ENCODE results near the gene HCRT.
"Not testable (repeated sequence)": the region's sequence is repeated elsewhere in the genome, so short reads cannot be mapped to it uniquely, and the experiment has no call there.

The HCRT gene

DNA sequence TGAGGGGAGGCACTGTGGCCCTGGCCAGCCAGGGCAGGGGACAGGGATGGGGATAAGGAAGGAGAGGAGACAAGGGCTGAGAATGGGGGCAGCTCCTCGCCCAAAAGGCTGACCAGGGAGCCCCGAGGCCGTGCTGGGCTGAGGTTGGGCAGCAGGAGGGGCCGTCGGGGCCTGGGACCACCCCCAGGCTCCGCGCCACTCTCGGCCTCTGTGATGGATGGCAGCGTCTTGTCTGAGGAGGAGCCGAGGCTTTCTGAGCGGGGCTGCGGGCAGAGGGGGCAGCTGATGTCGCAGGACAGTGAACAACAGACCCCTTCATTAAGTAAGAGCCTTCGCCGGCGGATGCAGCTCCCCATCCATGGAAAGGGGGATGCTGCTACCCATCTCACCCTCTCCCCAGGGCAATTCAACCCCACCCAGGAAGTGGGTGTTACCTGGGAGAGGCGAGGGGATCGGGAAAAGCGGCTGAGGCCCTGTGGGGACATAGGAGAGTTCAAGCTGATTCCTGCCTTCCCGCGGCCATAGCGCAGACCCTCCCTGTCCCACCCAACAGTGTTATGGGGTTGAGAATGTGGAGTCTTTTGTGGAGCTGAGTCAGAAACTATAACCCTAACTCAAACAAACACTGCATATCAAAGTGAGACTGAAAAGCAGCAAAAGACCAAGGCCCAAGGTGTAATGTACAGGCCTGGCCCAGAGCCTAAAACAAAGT, 21.4 kb downstream of the HCRT start:
- in situ Hi-C loops (cut with HindIII; ENCODE audit: low pct_unique_long_range_greater_than_20kb, low sequenced_read_pairs), result no loop called here
- no peak for DNase-seq (ENCODE audit: low read depth in 1 of 2, low spot score in 1 of 2)
- TF ChIP-seq JUND (IDR thresholded peaks at IDR 0.05; ENCODE audit: low read depth), result no peak

GRCh38 chr17:42163113-42163512, 22.1 kb downstream of the HCRT start:
- peak in 1 of 2 experiments; percentile 37 for DNase-seq (ENCODE audit: low read depth in 1 of 2, low spot score in 1 of 2)
- TF ChIP-seq JUND (IDR thresholded peaks at IDR 0.05; ENCODE audit: low read depth), result no peak
- in situ Hi-C loops (cut with HindIII; ENCODE audit: low pct_unique_long_range_greater_than_20kb, low sequenced_read_pairs), result no loop called here

DNA sequence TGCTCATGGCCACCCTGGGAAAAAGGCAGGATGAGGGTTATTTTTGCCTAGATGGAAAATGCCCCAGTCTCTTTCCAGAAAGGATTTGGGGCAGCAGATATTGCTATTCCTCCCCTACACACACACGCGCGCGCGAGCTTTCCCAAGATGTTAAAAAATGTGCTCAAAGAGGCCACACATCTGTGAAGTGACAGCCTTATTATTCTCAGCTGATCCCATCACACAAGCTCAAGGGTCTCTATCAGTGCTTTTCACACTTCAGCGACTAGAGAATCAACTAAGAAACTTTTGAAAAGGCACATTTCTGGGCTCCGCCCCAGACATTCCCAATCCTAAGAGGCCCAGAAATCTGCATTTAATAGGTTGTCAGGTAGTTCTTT, 24.7 kb downstream of the HCRT start:
- in situ Hi-C loops (cut with HindIII; ENCODE audit: low pct_unique_long_range_greater_than_20kb, low sequenced_read_pairs), result no loop called here
- no peak for TF ChIP-seq JUND (IDR thresholded peaks at IDR 0.05; ENCODE audit: low read depth)

DNA sequence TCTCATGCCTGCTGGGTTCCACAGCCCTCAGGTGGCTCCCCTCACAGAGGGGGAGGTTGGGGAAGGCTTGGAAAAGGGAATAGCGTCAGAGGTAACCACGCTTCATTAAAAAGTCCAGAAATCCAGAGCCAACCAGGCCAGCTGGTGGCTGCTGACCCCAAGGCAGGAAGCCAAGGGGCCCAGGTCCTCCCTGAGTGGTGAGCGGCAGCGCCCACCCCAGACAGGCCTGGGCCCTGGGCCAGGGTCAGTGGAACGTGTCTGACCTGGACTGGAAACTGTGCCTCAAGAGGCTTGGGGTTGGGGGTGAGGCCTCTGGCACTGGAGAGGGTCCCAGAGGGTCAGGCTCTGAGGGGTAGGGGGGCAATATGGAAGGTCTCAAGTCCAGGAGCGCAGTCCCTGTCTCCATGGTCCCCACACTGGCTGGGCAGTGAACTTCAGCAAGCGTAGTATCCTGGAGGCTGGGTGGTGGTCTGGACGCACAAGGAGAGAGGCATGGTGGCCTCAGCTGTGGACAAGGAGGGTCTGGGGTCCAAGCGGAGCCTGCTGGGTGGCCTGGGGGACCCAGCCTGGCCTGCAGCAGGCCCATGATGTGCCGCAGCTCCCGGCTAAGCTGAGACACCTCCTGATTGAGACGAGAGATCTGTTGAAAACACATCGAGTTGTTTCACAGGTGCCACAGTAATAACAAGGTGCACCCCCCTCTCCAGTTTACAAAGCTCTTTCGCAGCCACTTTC, 25.3 kb downstream of the HCRT start:
- no peak for DNase-seq (ENCODE audit: low read depth in 1 of 2, low spot score in 1 of 2)
- in situ Hi-C loops (cut with HindIII; ENCODE audit: low pct_unique_long_range_greater_than_20kb, low sequenced_read_pairs), result no loop called here
- no peak for TF ChIP-seq JUND (IDR thresholded peaks at IDR 0.05; ENCODE audit: low read depth)

More for the DNA sequence above, 24.7 kb downstream of the HCRT start:
- no peak for DNase-seq (ENCODE audit: low read depth in 1 of 2, low spot score in 1 of 2)

GRCh38 chr17:42155614-42156045, 29.6 kb downstream of the HCRT start:
- no peak for DNase-seq (ENCODE audit: low read depth in 1 of 2, low spot score in 1 of 2)
- no peak for TF ChIP-seq JUND (IDR thresholded peaks at IDR 0.05; ENCODE audit: low read depth)
- in situ Hi-C loops (cut with HindIII; ENCODE audit: low pct_unique_long_range_greater_than_20kb, low sequenced_read_pairs), result no loop called here

DNA sequence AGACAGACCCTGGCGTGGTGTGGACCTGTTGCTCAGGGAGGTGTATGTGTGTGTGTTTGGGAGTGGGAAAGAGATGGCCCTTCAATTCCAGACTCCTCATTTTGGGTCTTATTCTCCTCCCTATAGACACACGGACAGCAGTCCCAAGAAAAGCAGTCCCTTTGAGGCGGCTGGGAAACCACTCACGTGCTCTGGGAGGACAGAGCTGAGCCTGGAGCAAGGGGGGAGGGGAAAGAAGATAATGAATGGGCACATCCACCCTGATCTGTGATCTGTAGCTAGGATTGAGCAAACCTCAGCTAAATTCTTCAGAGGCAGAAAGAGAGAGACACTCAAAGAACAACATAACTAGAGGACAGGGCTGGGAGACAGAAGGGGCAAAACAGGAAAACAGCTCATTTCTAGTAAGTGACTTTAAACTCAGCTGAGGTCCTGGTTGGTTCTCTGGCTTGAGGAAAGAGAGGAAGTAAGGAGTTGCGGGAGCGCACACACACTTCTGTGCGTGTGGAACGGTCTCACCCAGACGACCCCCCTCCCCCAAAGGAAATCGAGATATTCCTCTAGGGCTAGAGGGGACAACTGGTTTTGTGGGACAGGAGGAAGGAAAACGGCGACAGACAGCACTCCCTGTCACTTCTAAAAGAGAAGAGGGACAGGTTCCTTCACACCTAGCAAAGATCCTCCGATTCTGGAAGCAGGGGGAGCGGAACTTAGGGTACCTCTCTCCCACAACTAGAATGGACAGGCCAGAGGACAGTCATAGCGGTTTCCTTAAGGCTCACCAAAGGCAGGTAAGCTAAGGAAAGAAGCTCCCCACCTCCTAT, 31.1 kb downstream of the HCRT start:
- peak in 1 of 2 experiments; percentile 42 for DNase-seq (ENCODE audit: low read depth in 1 of 2, low spot score in 1 of 2)

DNA sequence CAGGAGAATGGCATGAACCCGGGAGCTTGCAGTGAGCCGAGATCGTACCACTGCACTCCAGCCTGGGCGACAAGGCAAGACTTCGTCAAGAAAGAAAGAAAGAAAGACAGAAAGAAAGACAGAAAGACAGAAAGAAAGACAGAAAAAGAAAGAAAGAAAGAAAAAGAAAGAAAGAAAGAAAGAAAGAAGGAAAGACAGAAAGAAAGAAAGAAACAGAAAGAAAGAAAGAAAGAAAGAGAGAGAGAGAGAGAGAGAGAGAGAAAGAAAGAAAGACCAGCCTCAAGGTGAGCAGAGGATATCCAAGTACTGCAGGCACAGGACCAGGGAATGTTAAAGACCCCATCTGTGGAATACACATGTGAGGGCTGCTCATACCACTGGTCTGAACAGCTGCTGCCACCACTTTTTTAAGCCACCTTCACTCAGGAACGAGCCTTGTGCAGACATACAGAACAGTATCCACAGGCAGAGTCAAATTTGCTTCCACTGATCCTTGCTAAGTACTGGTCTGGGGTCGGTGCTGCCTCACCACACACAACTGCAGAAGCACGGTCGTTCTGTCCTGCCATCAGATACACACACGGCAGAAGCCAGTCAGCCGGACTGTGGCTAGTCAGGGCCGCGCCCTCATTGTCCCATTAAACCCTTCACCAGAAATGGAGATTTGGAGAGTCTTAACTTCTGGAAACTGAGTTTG, 38.2 kb downstream of the HCRT start:
- no peak for DNase-seq (ENCODE audit: low read depth in 1 of 2, low spot score in 1 of 2)
- in situ Hi-C loops (cut with HindIII; ENCODE audit: low pct_unique_long_range_greater_than_20kb, low sequenced_read_pairs), result no loop called here
- TF ChIP-seq JUND (IDR thresholded peaks at IDR 0.05; ENCODE audit: low read depth), result no peak

More for the DNA sequence above, 31.1 kb downstream of the HCRT start:
- TF ChIP-seq JUND (IDR thresholded peaks at IDR 0.05; ENCODE audit: low read depth), result no peak
- in situ Hi-C loops (cut with HindIII; ENCODE audit: low pct_unique_long_range_greater_than_20kb, low sequenced_read_pairs), result no loop called here

DNA sequence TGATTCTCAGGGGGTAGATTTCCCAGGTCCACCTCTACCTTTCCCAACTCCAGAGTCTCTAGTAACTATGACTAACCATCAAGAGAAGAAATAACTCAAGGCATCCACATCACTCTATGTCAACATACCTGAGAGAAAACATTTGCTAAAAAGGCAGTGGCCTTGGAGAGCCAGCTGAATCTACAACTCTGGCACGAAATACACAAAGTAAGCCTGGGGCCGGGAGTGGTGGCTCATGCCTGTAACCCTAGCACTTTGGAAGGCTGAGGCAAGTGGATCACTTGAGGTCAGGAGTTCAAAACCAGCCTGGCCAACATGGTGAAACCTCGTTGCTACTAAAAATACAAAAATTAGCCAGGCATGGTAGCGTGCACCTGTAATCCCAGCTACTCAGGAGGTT, 42.1 kb downstream of the HCRT start:
- DNase-seq (ENCODE audit: low read depth in 1 of 2, low spot score in 1 of 2), result peak in 1 of 2 experiments; percentile 75
- in situ Hi-C loops (cut with HindIII; ENCODE audit: low pct_unique_long_range_greater_than_20kb, low sequenced_read_pairs), result not testable (repeated sequence)

DNA sequence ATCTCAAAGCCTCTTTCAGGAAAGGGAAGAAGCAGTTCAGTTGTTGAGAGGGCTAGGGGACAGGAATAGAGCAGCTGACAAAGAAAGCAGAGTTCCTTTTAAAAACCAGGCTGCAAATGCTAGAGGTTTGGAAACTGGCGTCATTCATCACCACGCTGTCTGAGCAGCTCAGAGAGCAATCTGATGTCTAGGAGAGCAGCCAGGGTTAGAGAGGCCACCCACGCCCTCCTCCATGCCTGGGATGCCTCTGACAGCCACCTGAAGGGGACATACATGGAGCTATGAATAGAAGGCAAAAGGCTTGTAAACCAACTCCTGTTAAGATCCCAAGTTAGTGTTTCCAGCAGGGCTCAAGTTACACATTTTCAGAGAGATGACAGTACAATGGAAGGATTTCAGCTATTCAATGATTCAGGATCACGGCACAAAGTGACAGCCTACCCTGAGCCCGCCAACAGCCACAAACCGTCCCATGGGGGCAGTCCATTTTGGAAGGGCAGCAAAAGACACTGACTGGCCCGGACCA, 42.8 kb downstream of the HCRT start:
- no peak for DNase-seq (ENCODE audit: low read depth in 1 of 2, low spot score in 1 of 2)
- in situ Hi-C loops (cut with HindIII; ENCODE audit: low pct_unique_long_range_greater_than_20kb, low sequenced_read_pairs), result no loop called here

DNA sequence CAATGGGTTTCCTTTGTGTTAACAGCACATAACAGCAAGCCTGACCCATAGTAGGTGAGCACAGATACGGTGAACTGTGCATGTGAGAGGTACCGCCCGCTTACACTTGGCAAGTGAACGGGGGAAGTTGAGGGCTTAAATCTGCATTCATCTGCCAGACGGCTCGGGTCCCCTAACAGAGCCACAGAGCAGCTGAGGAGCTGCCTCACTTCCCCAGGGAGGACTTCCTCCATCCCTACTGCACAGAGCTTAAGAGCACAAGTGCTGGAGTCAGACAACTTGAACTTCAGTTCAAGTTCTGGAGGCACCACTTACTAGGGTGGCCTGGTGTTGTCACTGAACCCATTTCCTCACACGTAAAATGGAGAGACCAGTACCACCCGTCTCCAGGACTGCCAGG, 43.9 kb downstream of the HCRT start:
- in situ Hi-C loops (cut with HindIII; ENCODE audit: low pct_unique_long_range_greater_than_20kb, low sequenced_read_pairs), result no loop called here
- TF ChIP-seq JUND (IDR thresholded peaks at IDR 0.05; ENCODE audit: low read depth), result no peak

More for the DNA sequence above, 42.8 kb downstream of the HCRT start:
- no peak for TF ChIP-seq JUND (IDR thresholded peaks at IDR 0.05; ENCODE audit: low read depth)

DNA sequence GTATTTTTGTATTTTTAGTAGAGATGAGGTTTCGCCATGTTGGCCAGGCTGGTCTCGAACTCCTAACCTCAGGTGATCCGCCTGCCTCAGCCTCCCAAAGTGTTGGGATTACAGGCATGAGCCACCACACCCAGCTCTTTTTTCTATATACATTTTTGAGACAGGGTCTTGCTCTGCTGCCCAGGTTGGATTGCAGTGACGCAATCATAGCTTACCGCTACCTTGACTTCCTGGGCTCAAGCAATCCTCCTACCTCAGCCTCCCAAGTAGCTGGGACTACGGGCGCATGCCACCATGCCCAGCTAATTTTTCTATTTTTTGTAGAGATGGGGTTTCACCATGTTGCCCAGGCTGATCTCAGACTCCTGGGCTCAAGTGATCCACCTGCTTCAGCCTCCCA, 44.6 kb downstream of the HCRT start:
- DNase-seq (ENCODE audit: low read depth in 1 of 2, low spot score in 1 of 2); in situ Hi-C loops (cut with HindIII; ENCODE audit: low pct_unique_long_range_greater_than_20kb, low sequenced_read_pairs): not testable (repeated sequence)

More for the DNA sequence above, 43.9 kb downstream of the HCRT start:
- DNase-seq (ENCODE audit: low read depth in 1 of 2, low spot score in 1 of 2), result no peak
